ACHN (cell line): ENCODE data around the gene ZFP3.
"Not testable (repeated sequence)": the region's sequence is repeated elsewhere in the genome, so short reads cannot be mapped to it uniquely, and the experiment has no call there.

ENCODE experiments used
- DNase-seq: peaks from one replicate; pipeline ENCODE4 v3.0.0-alpha.2; 2015
- in situ Hi-C: cut with HindIII; loops from 2 replicates; pipeline ENCODE4 v1.10.0; 2017; ENCODE audit warnings: low sequenced_read_pairs, low pct_ligation_motif_present, low pct_unique_long_range_greater_than_20kb

ZFP3 gene

GRCh38 chr17:5078106-5079028, at the start of gene ZFP3:
Gene ZFP3, plus strand, starts transcription at chr17:5078467. Its CDS starts 13,038 bp downstream, at chr17:5091505.
- no peak for DNase-seq
- in situ Hi-C loops = no loop called here

GRCh38 chr17:5030168-5030567, 48.1 kb upstream of the ZFP3 start:
- DNase-seq, in situ Hi-C loops: not testable (repeated sequence)

- in situ Hi-C loops = no loop called here
- DNase-seq = peak; percentile 86
Measured at GRCh38 chr17:5031365-5032082, 46.7 kb upstream of the ZFP3 start.

DNA sequence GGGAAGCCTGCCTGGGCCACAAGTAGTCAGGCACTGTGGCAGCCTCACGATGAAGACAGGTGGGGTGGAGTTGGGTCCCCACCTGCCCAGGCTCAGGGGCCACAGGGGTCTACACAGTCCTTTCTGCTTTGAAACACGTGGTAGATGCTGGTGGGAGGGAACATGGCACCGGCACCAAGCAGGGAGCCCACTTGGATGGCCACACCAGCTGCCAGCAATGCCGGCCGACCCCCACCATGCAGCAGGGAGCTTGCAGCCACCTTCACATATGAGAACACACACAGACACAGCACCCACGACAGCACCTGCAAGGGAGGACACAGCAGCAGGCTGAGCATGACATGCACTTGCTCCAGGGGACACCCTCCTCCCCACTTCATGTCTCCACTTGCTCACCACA, 45.4 kb upstream of the ZFP3 start:
- no peak for DNase-seq
- in situ Hi-C loops = no loop called here

- in situ Hi-C loops = no loop called here
- no peak for DNase-seq
Measured at GRCh38 chr17:5033352-5034015, 44.8 kb upstream of the ZFP3 start.

- in situ Hi-C loops = no loop called here
- no peak for DNase-seq
Measured at GRCh38 chr17:5034063-5034462, 44.2 kb upstream of the ZFP3 start.

- in situ Hi-C loops = no loop called here
- no peak for DNase-seq
Measured at GRCh38 chr17:5034651-5035050, 43.6 kb upstream of the ZFP3 start.

DNA sequence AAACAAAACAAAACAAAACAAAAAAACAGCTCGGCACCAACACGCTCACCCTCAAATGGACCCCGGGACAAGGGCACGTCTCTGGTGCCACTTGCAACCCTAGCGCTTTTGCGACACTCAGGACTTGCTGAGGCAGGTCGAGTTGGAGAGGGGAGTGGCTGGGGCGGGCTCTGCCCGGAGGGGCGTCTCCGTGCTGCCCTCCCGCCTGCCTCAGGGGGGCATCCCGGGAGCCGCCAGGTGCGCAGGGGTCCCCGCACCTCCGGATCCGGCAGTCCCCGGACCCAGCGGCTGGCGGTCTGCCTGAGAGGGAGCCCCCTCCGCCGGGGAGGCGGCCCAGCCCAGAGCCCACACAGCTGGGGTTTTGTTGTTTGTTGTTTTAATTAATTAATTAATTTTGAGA, 43.0 kb upstream of the ZFP3 start, which contains the start of gene SLC52A1:
Gene SLC52A1, minus strand, starts transcription at position 112 of the 400 bp plus-strand sequence. CDS start 820 bp downstream, outside the sequence.
- DNase-seq = peak; percentile 31
- in situ Hi-C loops = no loop called here

DNA sequence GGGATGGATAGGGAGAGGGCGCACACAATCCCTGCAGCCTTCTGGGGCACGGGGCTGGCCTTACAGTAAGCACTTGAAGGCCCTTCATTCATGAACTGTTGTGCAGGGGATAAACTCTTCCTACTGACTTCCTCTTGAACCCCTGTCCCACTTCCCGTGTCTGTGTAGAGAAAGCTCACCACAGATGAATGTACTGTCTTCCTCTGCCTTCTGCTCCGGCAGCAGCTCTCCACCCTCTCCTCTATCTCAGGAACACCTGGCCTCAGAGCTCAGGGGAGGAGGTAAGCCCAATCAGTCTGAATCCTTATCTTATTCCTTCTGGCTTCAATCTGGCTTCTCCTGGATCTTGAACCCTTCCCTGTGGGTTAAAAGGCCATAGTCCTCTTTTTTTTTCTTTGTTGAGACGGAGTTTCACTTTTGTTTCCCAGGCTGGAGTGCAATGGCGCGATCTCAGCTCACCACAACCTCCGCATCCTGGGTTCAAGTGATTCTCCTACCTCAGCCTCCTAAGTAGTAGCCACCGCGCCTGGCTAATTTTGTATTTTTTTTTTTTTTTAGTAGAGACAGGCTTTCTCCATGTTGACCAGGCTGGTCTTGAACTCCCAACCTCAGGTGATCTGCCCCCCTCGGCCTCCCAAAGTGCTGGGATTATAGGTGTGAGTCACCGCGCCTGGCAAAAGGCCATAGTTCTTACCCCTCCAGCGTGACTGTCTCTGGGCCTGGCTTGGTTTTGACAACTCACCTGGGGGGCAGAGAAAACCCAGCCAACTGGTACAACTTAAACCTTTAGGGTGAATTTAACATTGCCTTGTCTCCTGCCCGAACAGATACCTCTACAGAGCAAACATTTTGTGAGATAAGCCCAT, 35.9 kb upstream of the ZFP3 start:
- DNase-seq = no peak
- in situ Hi-C loops = no loop called here

- DNase-seq = no peak
- in situ Hi-C loops = no loop called here
Measured at GRCh38 chr17:5043524-5043923, 34.7 kb upstream of the ZFP3 start.

DNA sequence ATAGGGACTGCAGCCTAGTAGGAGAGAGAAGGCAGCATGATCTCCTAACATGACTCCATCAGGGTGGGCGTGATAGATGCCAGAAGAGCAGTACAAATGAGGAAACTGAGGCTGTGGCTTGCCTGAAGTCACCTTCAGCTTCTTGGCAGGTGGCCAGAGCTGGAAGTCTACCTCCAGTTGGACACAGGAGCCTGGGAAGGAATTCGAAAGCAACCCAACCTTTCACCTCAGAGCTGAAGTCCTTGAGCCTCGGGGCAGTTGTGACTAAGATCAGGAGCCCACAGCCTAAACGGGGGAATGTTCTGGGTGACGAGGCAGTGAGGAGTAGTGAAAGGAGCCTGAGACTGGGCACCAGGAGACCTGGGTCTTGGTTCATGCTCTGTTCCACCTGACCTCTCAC, 33.6 kb upstream of the ZFP3 start:
- DNase-seq = no peak
- in situ Hi-C loops = no loop called here

DNA sequence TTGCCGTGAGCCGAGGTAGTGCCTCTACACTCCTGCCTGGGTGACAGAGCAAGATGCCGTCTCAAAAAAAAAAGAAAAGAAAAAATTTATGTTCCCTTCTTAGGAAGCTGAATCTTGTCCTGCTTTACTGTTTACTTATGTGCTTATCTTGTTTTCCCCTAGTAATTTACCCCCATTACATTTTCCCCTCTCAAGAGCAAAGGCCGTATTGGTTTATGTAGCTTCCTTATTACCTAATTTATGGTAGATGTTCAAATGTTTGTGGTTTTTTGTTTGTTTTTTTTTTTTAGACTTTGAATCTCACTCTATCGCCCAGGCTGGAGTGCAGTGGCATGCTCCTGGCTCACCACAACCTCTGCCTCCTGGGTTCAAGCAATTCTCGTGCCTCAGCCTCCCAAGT, 32.8 kb upstream of the ZFP3 start:
- DNase-seq = no peak
- in situ Hi-C loops = no loop called here

DNA sequence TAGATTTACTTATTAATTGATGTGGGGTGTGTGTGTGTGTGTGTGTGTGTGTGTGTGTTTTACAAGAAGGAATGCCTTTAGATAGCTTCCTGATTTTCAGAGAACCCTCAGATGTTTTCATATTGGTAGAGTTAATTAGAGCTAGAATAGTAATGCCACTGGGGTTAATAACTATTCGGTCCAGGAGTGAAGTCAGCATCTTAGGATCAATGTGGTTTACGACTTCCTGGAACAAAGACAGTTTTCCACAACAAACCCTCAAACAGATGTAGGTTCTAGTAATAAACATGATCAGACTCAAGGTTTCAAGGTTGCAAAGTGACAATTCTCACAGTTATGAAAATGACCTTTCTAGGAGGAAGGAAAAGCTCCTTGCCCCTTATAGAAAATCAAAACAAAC, 30.8 kb upstream of the ZFP3 start:
- in situ Hi-C loops = no loop called here
- no peak for DNase-seq

DNA sequence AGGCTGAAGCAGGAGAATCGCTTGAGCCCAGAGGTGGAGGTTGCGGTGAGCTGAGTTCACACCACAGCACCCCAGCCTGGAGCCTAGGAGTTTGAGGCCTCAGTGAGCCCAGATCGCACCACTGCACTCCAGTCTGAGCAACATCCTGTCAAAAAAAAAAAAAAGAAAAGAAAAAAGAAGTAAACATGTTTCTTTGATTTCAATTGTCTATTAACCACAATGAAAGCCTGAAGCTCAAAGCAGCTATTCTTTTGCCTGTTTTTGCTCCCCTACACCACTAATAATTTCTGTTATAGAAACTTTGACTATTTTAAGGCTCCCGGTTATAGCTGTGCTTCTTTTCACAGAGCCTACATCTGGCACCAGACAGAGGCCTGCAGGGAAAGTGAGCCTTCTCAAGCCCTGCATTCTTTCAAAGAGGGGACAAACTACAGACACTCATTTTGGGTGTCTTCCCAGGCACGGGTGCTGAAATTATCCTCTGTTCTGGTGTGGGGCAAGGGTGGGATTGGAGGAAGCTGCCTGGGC, 28.9 kb upstream of the ZFP3 start:
- in situ Hi-C loops = no loop called here
- no peak for DNase-seq

DNA sequence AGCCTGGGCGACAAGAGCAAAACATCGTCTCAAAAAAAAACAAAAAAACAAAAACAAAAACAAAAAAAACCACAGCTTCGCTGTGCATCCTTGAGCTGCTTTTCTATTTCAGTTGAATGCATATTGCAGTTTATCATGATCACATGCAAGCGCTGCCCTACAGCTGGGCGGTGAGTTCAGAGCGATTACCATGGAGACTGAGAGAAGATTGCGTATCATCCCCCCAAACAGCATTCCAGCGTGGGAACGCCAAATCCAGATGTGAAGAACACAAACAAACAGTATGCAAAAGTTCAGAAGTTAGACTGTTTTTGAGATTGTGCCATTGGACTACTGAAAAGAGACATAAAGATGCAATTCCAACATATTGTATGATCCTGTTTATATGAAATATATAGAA, 28.0 kb upstream of the ZFP3 start:
- in situ Hi-C loops = no loop called here
- DNase-seq = no peak

DNA sequence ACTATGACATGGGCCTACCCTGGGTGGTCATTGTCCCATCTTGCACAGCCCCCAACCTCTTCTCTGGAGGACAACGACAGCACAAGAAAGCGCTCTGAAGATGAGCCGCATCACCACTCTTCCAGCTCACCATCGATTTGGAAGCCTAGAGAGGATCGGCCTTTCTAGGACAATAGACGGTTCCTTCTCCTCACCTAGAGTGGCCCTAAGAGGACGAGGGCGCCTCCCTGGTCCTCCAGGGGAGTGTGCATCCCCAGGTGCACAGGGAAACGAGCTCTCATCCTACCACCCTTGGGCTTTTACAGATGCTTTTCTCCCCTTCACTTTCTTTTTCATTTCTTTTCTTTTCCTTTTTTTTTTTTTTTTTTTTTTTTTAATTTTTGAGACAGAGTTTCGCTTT, 22.7 kb upstream of the ZFP3 start:
- in situ Hi-C loops = no loop called here
- no peak for DNase-seq

DNA sequence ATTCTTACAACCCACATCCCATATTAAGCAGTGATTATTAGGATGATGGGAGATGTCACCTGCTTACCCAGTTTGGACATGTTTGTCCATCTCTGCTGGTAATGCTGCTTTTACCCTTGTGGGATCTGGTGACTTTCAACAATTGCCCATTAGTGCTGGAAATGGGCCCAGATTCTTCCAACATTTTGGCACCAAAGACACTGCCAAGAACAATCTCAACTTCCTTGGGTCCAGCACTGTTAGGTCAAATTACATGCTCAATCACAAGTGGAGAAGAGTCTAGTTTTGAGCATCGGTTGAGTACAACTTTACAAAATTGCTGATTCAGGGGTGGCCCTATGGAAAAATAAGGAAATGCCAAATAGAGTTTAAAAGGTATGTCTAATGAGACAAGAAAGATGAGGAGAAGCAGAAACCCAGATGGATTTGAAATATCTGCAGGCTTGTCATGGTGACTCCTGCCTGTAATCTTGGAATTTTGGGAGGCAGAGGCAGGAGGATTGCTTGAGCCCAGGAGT, 13.0 kb upstream of the ZFP3 start:
- in situ Hi-C loops = no loop called here
- DNase-seq = no peak

GRCh38 chr17:5068236-5068635, 10.0 kb upstream of the ZFP3 start:
- in situ Hi-C loops = no loop called here
- no peak for DNase-seq
